Liver (tissue), 3 donors: Measurements from ENCODE around the gene RADIL.

Source experiments
- JUND ChIP-seq, 2 donors: IDR thresholded peaks; 2 replicates each; pipeline ENCODE4 v1.6.1; 2016; ENCODE audit warnings: antibody characterized with exemption in 2 of 2
- RAD21 ChIP-seq, 2 donors: IDR thresholded peaks; 2 replicates each; pipeline ENCODE4 v1.6.1; 2016; ENCODE audit warnings: antibody characterized with exemption in 2 of 2, mild to moderate bottlenecking in 2 of 2
- YY1 ChIP-seq: IDR thresholded peaks from 2 replicates; pipeline ENCODE4 v1.6.1; 2016; ENCODE audit warnings: antibody characterized with exemption, mild to moderate bottlenecking
- TF ChIP-seq, protein P1 (sequence below): fragments of 150-350 bp; IDR thresholded peaks from 2 replicates; pipeline ENCODE4 v1.5.1; 2017; ENCODE audit warnings: improper control_type of control experiment, low read depth, low read length; ENCODE audit not compliant: missing input control
- TF ChIP-seq, protein P2 (sequence below): IDR thresholded peaks from 2 replicates; pipeline ENCODE4 v1.6.1; 2016; ENCODE audit warnings: antibody characterized with exemption
- donor health status: healthy.
- donor health status: healthy.

DNA sequence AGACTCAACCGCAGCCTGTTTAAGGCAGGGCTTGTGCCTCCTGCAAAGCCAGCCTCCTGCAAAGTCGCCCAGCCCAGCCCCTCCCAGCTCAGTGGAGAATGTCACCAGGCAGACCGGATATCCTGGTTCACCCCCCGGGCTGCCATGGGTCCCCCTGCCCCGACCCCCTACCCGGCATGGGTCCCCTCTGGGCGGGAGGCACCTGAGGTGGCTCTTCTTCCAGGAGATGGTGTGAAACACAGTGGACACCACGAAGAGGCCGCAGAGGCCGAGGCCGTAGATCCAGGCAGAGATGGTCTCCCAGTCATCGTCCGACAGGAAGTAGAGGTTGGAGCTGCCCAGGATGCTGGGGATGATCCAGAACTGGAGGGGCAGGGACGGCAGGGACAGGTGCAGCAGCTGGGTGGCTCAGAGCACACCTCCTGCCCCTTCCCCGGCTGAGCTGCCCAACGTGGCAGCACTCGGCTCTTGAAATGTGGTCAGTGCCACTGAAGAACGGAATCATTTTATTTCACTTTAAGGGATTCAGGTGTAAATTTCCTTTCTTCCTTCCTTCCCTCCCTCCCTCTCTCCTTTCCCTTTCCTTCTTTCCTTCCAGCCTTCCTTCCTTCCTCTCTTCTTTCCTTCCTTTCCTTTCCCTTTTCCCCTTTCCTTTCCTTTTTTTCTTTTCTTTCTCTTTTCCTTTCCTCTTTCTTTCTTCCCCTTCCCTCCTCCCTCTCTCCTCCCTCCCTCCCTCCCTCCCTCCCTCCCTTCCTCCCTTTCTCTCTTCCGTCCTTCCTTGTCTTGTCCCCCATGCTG, 36.7 kb upstream of the RADIL start:
- TF ChIP-seq, protein P1, sequence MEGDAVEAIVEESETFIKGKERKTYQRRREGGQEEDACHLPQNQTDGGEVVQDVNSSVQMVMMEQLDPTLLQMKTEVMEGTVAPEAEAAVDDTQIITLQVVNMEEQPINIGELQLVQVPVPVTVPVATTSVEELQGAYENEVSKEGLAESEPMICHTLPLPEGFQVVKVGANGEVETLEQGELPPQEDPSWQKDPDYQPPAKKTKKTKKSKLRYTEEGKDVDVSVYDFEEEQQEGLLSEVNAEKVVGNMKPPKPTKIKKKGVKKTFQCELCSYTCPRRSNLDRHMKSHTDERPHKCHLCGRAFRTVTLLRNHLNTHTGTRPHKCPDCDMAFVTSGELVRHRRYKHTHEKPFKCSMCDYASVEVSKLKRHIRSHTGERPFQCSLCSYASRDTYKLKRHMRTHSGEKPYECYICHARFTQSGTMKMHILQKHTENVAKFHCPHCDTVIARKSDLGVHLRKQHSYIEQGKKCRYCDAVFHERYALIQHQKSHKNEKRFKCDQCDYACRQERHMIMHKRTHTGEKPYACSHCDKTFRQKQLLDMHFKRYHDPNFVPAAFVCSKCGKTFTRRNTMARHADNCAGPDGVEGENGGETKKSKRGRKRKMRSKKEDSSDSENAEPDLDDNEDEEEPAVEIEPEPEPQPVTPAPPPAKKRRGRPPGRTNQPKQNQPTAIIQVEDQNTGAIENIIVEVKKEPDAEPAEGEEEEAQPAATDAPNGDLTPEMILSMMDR, result no peak
- no peak for TF ChIP-seq RAD21 (IDR thresholded peaks at IDR 0.05)
- no peak for TF ChIP-seq YY1
- no peak for TF ChIP-seq JUND (IDR thresholded peaks at IDR 0.05)
- TF ChIP-seq, protein P2, sequence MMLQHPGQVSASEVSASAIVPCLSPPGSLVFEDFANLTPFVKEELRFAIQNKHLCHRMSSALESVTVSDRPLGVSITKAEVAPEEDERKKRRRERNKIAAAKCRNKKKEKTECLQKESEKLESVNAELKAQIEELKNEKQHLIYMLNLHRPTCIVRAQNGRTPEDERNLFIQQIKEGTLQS, result no peak
